HG03469 (cell line): ENCODE results near the gene AOC1.
"Not testable (repeated sequence)": the region's sequence is repeated elsewhere in the genome, so short reads cannot be mapped to it uniquely, and the experiment has no call there.

Source experiments
- ATAC-seq: cut with Tn5 transposase; IDR thresholded peaks from one replicate; pipeline ENCODE4 v1.9.1; 2021; ENCODE audit warnings: mild to moderate bottlenecking, moderate library complexity, moderate number of reproducible peaks; ENCODE audit not compliant: unreplicated experiment

AOC1 gene, protein sequence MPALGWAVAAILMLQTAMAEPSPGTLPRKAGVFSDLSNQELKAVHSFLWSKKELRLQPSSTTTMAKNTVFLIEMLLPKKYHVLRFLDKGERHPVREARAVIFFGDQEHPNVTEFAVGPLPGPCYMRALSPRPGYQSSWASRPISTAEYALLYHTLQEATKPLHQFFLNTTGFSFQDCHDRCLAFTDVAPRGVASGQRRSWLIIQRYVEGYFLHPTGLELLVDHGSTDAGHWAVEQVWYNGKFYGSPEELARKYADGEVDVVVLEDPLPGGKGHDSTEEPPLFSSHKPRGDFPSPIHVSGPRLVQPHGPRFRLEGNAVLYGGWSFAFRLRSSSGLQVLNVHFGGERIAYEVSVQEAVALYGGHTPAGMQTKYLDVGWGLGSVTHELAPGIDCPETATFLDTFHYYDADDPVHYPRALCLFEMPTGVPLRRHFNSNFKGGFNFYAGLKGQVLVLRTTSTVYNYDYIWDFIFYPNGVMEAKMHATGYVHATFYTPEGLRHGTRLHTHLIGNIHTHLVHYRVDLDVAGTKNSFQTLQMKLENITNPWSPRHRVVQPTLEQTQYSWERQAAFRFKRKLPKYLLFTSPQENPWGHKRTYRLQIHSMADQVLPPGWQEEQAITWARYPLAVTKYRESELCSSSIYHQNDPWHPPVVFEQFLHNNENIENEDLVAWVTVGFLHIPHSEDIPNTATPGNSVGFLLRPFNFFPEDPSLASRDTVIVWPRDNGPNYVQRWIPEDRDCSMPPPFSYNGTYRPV

GRCh38 chr7:150852371-150852905, at the start of gene AOC1:
TSS of gene AOC1 (plus strand) at chr7:150852517. CDS start at chr7:150856471, 3,954 bp downstream.
- ATAC-seq: no peak

DNA sequence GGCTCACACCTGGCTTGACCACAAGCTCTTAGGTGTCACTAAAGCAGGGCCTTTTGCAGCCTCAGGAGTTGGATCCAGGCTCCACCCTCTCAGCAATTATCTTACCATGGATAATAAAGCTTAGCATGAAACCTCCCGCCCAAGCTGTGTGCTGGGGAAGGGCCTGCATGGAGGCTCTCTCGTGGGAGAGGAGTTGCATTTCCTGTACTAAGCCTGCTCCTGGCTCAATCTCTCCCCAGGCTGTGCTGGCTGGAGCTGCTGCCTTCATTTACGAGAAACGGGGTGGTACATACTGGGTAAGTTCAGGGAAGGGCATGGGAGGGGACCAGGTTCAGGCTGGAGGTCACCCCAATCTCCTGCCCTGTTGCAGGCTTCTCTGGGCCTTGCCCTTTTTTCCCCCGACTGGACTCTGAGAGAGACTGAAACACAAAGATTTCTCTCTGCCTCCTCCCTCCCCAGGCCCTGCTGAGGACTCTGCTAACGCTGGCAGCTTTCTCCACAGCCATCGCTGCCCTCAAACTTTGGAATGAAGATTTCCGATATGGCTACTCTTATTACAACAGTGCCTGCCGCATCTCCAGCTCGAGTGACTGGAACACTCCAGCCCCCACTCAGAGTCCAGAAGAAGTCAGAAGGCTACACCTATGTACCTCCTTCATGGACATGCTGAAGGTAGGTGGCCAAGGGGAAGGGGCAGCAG, 49.0 kb upstream of the AOC1 start:
- no peak for ATAC-seq

- no peak for ATAC-seq
Observed at GRCh38 chr7:150804802-150805201, 47.5 kb upstream of the AOC1 start.

DNA sequence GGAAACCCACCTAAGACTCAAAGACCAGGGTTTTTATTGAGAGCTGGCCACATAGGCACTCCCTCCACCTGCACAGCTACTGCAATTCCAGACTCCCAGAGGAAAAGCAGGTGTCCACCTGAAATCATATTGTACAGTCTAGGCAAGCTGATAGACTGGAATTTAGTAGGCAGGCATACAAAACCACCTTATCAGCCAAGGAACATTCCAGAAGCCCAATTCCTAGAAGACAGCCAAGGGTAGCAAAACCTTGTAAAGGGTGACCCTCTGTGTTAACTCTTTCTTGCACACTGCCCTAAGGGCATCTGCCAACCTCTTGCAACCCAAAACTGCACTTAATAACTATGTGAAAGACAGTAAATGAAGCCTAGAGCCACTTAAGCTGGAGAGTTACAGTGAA, 46.5 kb upstream of the AOC1 start:
- ATAC-seq: no peak

DNA sequence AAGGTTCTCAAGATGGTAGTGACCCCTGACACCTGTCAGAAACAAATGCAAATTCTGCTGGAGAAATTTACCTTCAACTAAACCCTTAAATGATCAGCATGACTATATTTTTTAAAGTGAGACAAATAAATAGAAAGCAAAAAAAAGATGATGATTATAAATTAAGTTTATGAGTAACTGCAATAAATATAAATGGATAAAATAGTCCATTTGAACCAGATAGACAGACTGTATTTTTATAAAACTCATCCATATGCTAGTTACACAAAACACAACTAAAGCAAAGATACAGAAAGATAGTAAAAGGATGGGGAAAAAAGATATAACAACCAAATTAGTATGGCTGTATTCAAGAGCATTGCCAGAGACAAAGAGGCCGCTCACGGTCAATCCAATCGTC, 45.9 kb upstream of the AOC1 start:
- no peak for ATAC-seq

DNA sequence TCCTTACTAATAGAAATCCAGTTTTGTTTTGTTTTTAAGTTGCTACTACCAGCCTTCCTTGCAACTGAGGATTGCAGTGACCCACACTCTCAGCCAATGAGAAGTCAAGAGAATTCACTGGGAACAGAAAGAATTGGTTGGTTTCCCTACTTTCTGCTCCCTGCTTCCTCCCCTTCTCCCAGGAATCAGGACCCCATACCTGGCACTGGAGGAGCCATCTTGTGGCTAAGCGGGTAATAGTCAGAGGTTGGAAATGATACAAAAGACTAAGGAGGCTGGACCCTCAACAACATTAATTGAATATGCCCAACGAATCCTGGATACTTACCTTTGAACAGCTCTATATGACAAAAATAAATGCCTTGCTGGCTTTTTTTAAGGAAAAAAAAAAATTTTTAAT, 45.5 kb upstream of the AOC1 start:
- ATAC-seq: no peak

- not testable (repeated sequence) for ATAC-seq
Observed at GRCh38 chr7:150807616-150808438, 44.5 kb upstream of the AOC1 start.

GRCh38 chr7:150814328-150815001, 37.9 kb upstream of the AOC1 start:
- no peak for ATAC-seq

- no peak for ATAC-seq
Observed at GRCh38 chr7:150818971-150819370, 33.3 kb upstream of the AOC1 start.

DNA sequence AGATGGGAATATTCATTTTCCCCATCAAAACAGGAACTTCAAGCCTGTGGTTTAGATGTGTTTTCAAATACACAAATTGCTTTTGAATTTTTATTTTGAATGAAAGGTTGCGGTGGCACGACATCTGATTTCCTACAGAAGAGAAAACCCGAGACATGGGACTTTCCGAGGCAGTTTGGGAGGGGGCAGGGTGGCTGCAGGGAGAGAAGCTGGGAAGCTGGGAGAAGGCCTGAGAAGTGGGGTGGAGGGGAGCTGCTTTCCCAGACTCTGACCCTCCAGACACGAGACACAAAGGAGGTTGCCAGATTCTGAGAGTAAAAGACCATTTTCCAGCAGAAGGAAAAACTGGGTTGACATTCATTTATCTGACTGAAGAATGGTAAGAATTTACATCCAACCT, 32.2 kb upstream of the AOC1 start:
- no peak for ATAC-seq

- no peak for ATAC-seq
Observed at GRCh38 chr7:150820578-150821198, 31.6 kb upstream of the AOC1 start.

GRCh38 chr7:150823043-150823442, 29.3 kb upstream of the AOC1 start:
- no peak for ATAC-seq

- no peak for ATAC-seq
Observed at GRCh38 chr7:150823484-150824126, 28.7 kb upstream of the AOC1 start.

GRCh38 chr7:150824379-150825177, 27.7 kb upstream of the AOC1 start:
- ATAC-seq: no peak

DNA sequence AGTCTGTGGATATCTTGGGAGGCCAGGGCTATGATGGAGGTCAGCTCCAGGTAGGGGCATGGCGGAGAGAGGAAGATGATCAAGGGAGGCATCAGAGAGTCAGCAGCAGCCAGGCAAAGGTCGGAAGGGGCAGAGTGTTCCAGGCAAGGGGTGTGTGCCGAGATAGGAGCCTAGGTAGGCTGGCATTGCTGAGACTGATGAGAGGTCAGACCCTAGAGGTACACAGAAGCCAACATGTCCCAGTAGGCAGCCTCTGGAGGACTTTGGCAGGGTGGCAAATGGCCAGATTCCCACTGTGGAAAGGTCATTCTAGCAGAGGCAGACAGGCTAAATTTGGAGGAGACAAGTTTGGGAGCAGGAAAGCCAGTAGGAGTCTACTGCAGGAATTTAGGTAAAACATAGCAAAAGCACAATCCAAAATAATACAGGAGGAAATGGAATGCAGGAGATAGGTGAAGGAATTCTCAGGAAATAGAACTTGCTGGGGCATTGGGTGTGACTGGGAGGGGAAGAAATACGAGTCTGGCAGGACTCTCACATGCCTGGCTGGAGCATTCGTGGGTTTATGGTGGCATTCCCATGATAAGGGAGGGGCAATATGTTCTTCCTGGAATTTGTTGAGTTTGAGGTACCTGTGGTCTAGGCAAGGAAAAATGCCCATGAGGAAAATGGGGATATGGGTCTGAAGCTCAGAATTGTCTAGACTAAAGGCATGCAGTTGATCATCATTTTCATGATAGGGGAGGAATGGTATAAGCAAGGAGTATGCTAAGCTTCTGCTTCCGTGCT, 26.1 kb upstream of the AOC1 start:
- no peak for ATAC-seq

- no peak for ATAC-seq
Observed at GRCh38 chr7:150828384-150828783, 23.9 kb upstream of the AOC1 start.

- no peak for ATAC-seq
Observed at GRCh38 chr7:150829426-150829825, 22.9 kb upstream of the AOC1 start.
